LHCN-M2 (cell line): Measurements from ENCODE around the gene SLC43A1. TPM values are rescaled to one million over a fixed set of nuclear protein-coding genes. Genes with fewer than 3 reads are reported as not detected.

Experiments
- DNase-seq: peaks from one replicate; pipeline ENCODE4 v3.0.0-alpha.2; 2012; ENCODE audit warnings: low read depth
- total RNA-seq: library from RNA; depleted of rRNA; stranded (reverse); fragments of >200 nt; gene quantifications from 2 replicates; pipeline ENCODE4 v1.2.3, GENCODE V29; 2014

SLC43A1 gene
- total RNA-seq, 1 experiment from 2014 or later: 7.7 TPM

- DNase-seq: no peak
Measured at GRCh38 chr11:57529012-57529411, 13.5 kb upstream of the SLC43A1 start.

GRCh38 chr11:57527056-57527631 is 11.6 kb upstream of the SLC43A1 start:
- peak; percentile 44 for DNase-seq

GRCh38 chr11:57523419-57523818 is 7.9 kb upstream of the SLC43A1 start:
- no peak for DNase-seq

GRCh38 chr11:57521116-57521515 is 5.6 kb upstream of the SLC43A1 start:
- no peak for DNase-seq

- DNase-seq: no peak
Measured at GRCh38 chr11:57516061-57516443, 550 bp upstream of the SLC43A1 start.

- no peak for DNase-seq
Measured at GRCh38 chr11:57514538-57515331, 767 bp downstream of the SLC43A1 start.

GRCh38 chr11:57513911-57514537 is 1.5 kb downstream of the SLC43A1 start:
- DNase-seq: no peak

GRCh38 chr11:57513452-57513795 is 2.1 kb downstream of the SLC43A1 start:
- no peak for DNase-seq

- no peak for DNase-seq
Measured at GRCh38 chr11:57512646-57513451, 2.7 kb downstream of the SLC43A1 start.

- DNase-seq: no peak
Measured at GRCh38 chr11:57511741-57512430, 3.6 kb downstream of the SLC43A1 start.

GRCh38 chr11:57508341-57509170 is 6.9 kb downstream of the SLC43A1 start:
- no peak for DNase-seq

- no peak for DNase-seq
Measured at GRCh38 chr11:57506522-57506921, 9.0 kb downstream of the SLC43A1 start.

- DNase-seq: no peak
Measured at GRCh38 chr11:57504511-57504910, 11.0 kb downstream of the SLC43A1 start.

- no peak for DNase-seq
Measured at GRCh38 chr11:57502870-57503269, 12.6 kb downstream of the SLC43A1 start.

- no peak for DNase-seq
Measured at GRCh38 chr11:57502376-57502775, 13.1 kb downstream of the SLC43A1 start.

- no peak for DNase-seq
Measured at GRCh38 chr11:57501953-57502352, 13.5 kb downstream of the SLC43A1 start.

GRCh38 chr11:57500926-57501325 is 14.6 kb downstream of the SLC43A1 start:
- no peak for DNase-seq

GRCh38 chr11:57500515-57500914 is 15.0 kb downstream of the SLC43A1 start:
- no peak for DNase-seq

- no peak for DNase-seq
Measured at GRCh38 chr11:57499983-57500461, 15.5 kb downstream of the SLC43A1 start.

- peak; percentile 87 for DNase-seq
Measured at GRCh38 chr11:57499413-57499982, 16.0 kb downstream of the SLC43A1 start.
